Urothelium cell line (cell line): Measurements from ENCODE around the gene CCDC196.
"Not testable (repeated sequence)": the region's sequence is repeated elsewhere in the genome, so short reads cannot be mapped to it uniquely, and the experiment has no call there.

Experiments used
- DNase-seq: peaks from one replicate; pipeline ENCODE4 v3.0.0; 2011; ENCODE audit warnings: low spot score, mixed read lengths
- FAIRE-seq: peaks from 2 replicates; lab custom pipeline; 2011; peaks lifted over from hg19 to GRCh38; lab: Jason Lieb, UNC

The CCDC196 gene

DNA sequence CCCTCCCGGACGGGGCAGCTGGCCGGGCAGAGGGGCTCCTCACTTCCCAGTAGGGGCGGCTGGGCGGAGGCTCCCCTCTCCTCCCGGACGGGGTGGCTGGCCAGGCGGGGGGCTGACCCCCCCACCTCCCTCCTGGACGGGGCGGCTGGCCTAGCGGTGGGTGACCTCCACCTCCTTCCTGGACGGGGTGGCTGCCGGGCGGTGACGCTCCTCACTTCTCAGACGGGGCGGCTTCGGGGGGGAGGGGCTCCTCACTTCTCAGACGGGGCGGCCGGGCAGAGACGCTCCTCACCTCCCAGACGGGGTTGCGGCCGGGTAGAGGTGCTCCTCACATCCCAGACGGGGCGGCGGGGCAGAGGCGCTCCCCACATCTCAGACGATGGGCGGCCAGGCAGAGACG is 59.6 kb downstream of the CCDC196 start:
- not testable (repeated sequence) for FAIRE-seq

More for the DNA sequence above, 59.6 kb downstream of the CCDC196 start:
- not testable (repeated sequence) for DNase-seq
